ENCODE measurements around the gene VPS35L. TPM values are rescaled to one million over a fixed set of nuclear protein-coding genes. Genes with fewer than 3 reads are reported as not detected.
"Not testable (repeated sequence)": the region's sequence is repeated elsewhere in the genome, so short reads cannot be mapped to it uniquely, and the experiment has no call there.

Gene VPS35L
- total RNA-seq, 1 experiment from 2014 or later: 5.4 TPM

- no peak overlapping the region for H3K4me3 Mint-ChIP-seq (ENCODE audit: unreplicated experiment)
- H3K4me3 ChIP-seq (ENCODE audit: low read depth, low read length): no peak overlapping the region
- H3K27me3 Mint-ChIP-seq (ENCODE audit: insufficient read depth, unreplicated experiment): no peaks in the 10 kb centered on the region
- DNase-seq: no peak
- H3K36me3 Mint-ChIP-seq (ENCODE audit: insufficient read depth, unreplicated experiment): peaks cover 22% of the 10 kb centered on the region
- H3K9me3 Mint-ChIP-seq (ENCODE audit: unreplicated experiment): peaks cover 10% of the 10 kb centered on the region
- BruUV-seq (replicated peaks): no TSS peak
- TF ChIP-seq, protein P1, sequence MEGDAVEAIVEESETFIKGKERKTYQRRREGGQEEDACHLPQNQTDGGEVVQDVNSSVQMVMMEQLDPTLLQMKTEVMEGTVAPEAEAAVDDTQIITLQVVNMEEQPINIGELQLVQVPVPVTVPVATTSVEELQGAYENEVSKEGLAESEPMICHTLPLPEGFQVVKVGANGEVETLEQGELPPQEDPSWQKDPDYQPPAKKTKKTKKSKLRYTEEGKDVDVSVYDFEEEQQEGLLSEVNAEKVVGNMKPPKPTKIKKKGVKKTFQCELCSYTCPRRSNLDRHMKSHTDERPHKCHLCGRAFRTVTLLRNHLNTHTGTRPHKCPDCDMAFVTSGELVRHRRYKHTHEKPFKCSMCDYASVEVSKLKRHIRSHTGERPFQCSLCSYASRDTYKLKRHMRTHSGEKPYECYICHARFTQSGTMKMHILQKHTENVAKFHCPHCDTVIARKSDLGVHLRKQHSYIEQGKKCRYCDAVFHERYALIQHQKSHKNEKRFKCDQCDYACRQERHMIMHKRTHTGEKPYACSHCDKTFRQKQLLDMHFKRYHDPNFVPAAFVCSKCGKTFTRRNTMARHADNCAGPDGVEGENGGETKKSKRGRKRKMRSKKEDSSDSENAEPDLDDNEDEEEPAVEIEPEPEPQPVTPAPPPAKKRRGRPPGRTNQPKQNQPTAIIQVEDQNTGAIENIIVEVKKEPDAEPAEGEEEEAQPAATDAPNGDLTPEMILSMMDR (IDR thresholded peaks at IDR 0.05; ENCODE audit: insufficient read depth in 1 of 2, low read depth in 1 of 2, low read length in 1 of 2, severe bottlenecking in 1 of 2, unreplicated experiment in 1 of 2): no peak
- H3K27me3 ChIP-seq (replicated peaks; ENCODE audit: control insufficient read depth, insufficient read depth, low read length): no peaks in the 10 kb centered on the region
- H3K4me1 ChIP-seq: peaks cover 22% of the 10 kb centered on the region
- intact Hi-C loops (cut with micrococcal nuclease; ENCODE audit: unreplicated experiment): no loop called here
- H3K4me1 Mint-ChIP-seq (ENCODE audit: low read depth, unreplicated experiment): peaks cover 6% of the 10 kb centered on the region
- ChIA-PET CTCF (no interaction called here), POLR2A (interaction anchor here (0.6 kb wide), 1 partner anchor 61 kb away, joined by 5 read pairs; no protein-coding TSS in a partner anchor)
- no peaks in the 10 kb centered on the region; the same call in 1 of the 2 replicates for H3K36me3 ChIP-seq (ENCODE audit: control insufficient read depth, insufficient read depth, low read length)
- H3K9me3 ChIP-seq: peaks cover 23% of the 10 kb centered on the region
- H3K27ac Mint-ChIP-seq (ENCODE audit: unreplicated experiment): peak overlapping the region; percentile 55
These were observed 15.1 kb upstream of the VPS35L start for GRCh38 chr16:19540241-19540970.

DNA sequence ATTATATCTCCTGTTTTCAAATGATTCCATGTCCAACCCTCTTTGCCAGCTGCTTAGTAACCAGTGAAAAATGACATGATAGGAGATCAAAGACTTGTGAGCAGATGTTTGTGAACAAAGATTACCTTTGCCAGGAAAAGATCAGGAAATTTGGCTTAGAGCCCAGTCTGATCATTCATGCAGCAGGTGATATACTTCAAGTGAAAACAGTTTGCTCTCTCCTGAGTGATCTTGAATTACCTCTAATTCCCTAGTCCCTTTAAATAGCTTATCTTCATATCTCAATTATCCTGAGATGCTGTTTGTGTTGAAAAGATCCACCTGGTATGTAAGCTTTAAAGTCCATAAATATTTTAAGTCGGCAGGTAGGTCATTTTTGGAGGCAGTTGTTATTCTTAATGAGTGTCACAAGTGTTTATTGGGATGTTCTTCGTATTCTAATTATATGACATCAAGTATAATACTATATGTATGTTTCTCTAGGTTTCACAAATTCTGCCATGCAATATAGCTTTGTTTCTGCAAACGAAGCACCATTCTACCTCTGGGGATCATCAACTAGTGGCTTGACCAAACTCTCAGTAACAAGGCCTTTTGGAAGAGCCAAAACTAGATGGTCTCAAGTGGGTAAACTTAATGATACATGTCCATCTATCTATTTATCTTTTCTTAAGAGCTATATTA lies 13.2 kb upstream of the VPS35L start:
- DNase-seq: no peak
- ChIA-PET CTCF (no interaction called here), POLR2A (no interaction called here)
- Mint-ChIP-seq H3K36me3 (ENCODE audit: insufficient read depth, unreplicated experiment) (peaks cover 22% of the 10 kb centered on the region), H3K9me3 (ENCODE audit: unreplicated experiment) (peaks cover 10% of the 10 kb centered on the region), H3K4me1 (ENCODE audit: low read depth, unreplicated experiment) (peaks cover 6% of the 10 kb centered on the region), H3K27ac (ENCODE audit: unreplicated experiment) (no peak overlapping the region), H3K27me3 (ENCODE audit: insufficient read depth, unreplicated experiment) (no peaks in the 10 kb centered on the region), H3K4me3 (ENCODE audit: unreplicated experiment) (no peak overlapping the region)
- Histone ChIP-seq H3K36me3 (ENCODE audit: control insufficient read depth, insufficient read depth, low read length) (no peaks in the 10 kb centered on the region; the same call in 1 of the 2 replicates), H3K4me3 (ENCODE audit: low read depth, low read length) (no peak overlapping the region), H3K4me1 (peaks cover 22% of the 10 kb centered on the region), H3K27me3 (replicated peaks; ENCODE audit: control insufficient read depth, insufficient read depth, low read length) (no peaks in the 10 kb centered on the region), H3K9me3 (peaks cover 23% of the 10 kb centered on the region)
- no TSS peak for BruUV-seq (replicated peaks)
- intact Hi-C loops (cut with micrococcal nuclease; ENCODE audit: unreplicated experiment): no loop called here
- TF ChIP-seq, protein P1 (IDR thresholded peaks at IDR 0.05; ENCODE audit: insufficient read depth in 1 of 2, low read depth in 1 of 2, low read length in 1 of 2, severe bottlenecking in 1 of 2, unreplicated experiment in 1 of 2): no peak

GRCh38 chr16:19543278-19543996 lies 12.1 kb upstream of the VPS35L start:
- H3K27ac Mint-ChIP-seq (ENCODE audit: unreplicated experiment); H3K36me3 ChIP-seq (ENCODE audit: control insufficient read depth, insufficient read depth, low read length); intact Hi-C loops (cut with micrococcal nuclease; ENCODE audit: unreplicated experiment); H3K4me1 Mint-ChIP-seq (ENCODE audit: low read depth, unreplicated experiment); H3K4me3 Mint-ChIP-seq (ENCODE audit: unreplicated experiment); BruUV-seq (replicated peaks); H3K27me3 Mint-ChIP-seq (ENCODE audit: insufficient read depth, unreplicated experiment); CTCF ChIA-PET; POLR2A ChIA-PET; H3K27me3 ChIP-seq (replicated peaks; ENCODE audit: control insufficient read depth, insufficient read depth, low read length); H3K4me3 ChIP-seq (ENCODE audit: low read depth, low read length): not testable (repeated sequence)
- DNase-seq: peak; percentile 47 to 50
- peaks cover 10% of the 10 kb centered on the region for H3K9me3 Mint-ChIP-seq (ENCODE audit: unreplicated experiment)
- peaks cover 22% of the 10 kb centered on the region for H3K36me3 Mint-ChIP-seq (ENCODE audit: insufficient read depth, unreplicated experiment)
- peaks cover 22% of the 10 kb centered on the region for H3K4me1 ChIP-seq
- peaks cover 23% of the 10 kb centered on the region for H3K9me3 ChIP-seq

All from Caco-2 (cell line).